Activated CD4-positive, alpha-beta memory T cell treated with anti-CD3 and anti-CD28 coated beads, Interleukin-2, amount 10 ng/mL, durations not matched to agents 7 days and 5 days (primary cell): ENCODE data around the gene EHD1. TPM values are rescaled to one million over a fixed set of nuclear protein-coding genes. Genes with fewer than 3 reads are reported as not detected.

Source experiments
- CTCF ChIA-PET: fragments of 350-600 bp; sonication (Branson Sonifier 250); formaldehyde crosslinking; loops from one replicate; lab custom pipeline; 2021; ENCODE audit warnings: antibody characterized with exemption, inconsistent platforms; lab: Charles Lee
- POLR2A ChIA-PET: fragments of 350-600 bp; sonication (Branson Sonifier 250); formaldehyde crosslinking; loops from one replicate; lab custom pipeline; 2021; ENCODE audit warnings: antibody characterized with exemption; lab: Charles Lee
- DNase-seq: peaks from one replicate; pipeline ENCODE4 v3.0.0-alpha.2; 2020
- H3K27ac Mint-ChIP-seq: one replicate; pipeline ENCODE4 v1.8.0; 2021; ENCODE audit warnings: mild to moderate bottlenecking, mixed read lengths
- H3K27me3 Mint-ChIP-seq: one replicate; pipeline ENCODE4 v1.8.0; 2021; ENCODE audit warnings: mixed read lengths
- H3K36me3 Mint-ChIP-seq: one replicate; pipeline ENCODE4 v1.8.0; 2021; ENCODE audit warnings: low read depth, mixed read lengths
- H3K4me1 Mint-ChIP-seq: one replicate; pipeline ENCODE4 v1.8.0; 2021; ENCODE audit warnings: mixed read lengths
- H3K4me3 Mint-ChIP-seq: one replicate; pipeline ENCODE4 v1.8.0; 2021; ENCODE audit warnings: mild to moderate bottlenecking, mixed read lengths
- H3K9me3 Mint-ChIP-seq: one replicate; pipeline ENCODE4 v1.8.0; 2021; ENCODE audit warnings: mixed read lengths
- total RNA-seq, 2 experiments: library from RNA; stranded (reverse); gene quantifications; one replicate each; pipeline ENCODE4 v1.2.3, GENCODE V29; 2021

Gene EHD1
- total RNA-seq, result 100 to 1,000 TPM; 138 to 146 TPM

- peak within 1 kb of the TSS; percentile 91 for H3K27ac Mint-ChIP-seq
- H3K4me3 Mint-ChIP-seq, result peak within 1 kb of the TSS; percentile 94
- ChIA-PET CTCF (interaction anchor here (1.1 to 30.2 kb wide), 4 partner anchors 9 to 136 kb away, joined by 3 to 957 read pairs (median 10); partner anchors contain the start of genes ARL2 and CDC42BPG), POLR2A (interaction anchor here (0.8 to 25.5 kb wide), 11 partner anchors 9 to 624 kb away, joined by 3 to 1068 read pairs (median 4); partner anchors contain the start of genes ATG2A, CDC42BPG, FAU and PPP2R5B)
- H3K4me1 Mint-ChIP-seq, result peaks cover 55% of the 10 kb centered on the region
- no peaks in the 10 kb centered on the region for H3K9me3 Mint-ChIP-seq
- H3K36me3 Mint-ChIP-seq, result peaks cover 40% of the 10 kb centered on the region
- peak; percentile 100 for DNase-seq
- no peaks in the 10 kb centered on the region for H3K27me3 Mint-ChIP-seq
Observed at GRCh38 chr11:64878494-64879243, at the start of gene EHD1. Gene EHD1, minus strand, starts transcription at chr11:64878621. Its CDS starts 157 bp downstream, at chr11:64878464.

GRCh38 chr11:64926689-64927088, 48.3 kb upstream of the EHD1 start:
- H3K36me3 Mint-ChIP-seq, result peaks cover 20% of the 10 kb centered on the region
- ChIA-PET POLR2A (interaction anchor here (0.9 to 1.5 kb wide), 2 partner anchors 10 to 148 kb away, joined by 3 read pairs; no protein-coding TSS in a partner anchor), CTCF (interaction anchor here (0.5 kb wide), 1 partner anchor 76 kb away, joined by 3 read pairs; no protein-coding TSS in a partner anchor)
- peaks cover 21% of the 10 kb centered on the region for H3K4me1 Mint-ChIP-seq
- H3K27ac Mint-ChIP-seq, result no peak overlapping the region
- H3K9me3 Mint-ChIP-seq, result no peaks in the 10 kb centered on the region
- H3K4me3 Mint-ChIP-seq, result no peak overlapping the region
- DNase-seq, result no peak
- H3K27me3 Mint-ChIP-seq, result no peaks in the 10 kb centered on the region

GRCh38 chr11:64925536-64926436, 47.4 kb upstream of the EHD1 start:
- Mint-ChIP-seq H3K9me3 (no peaks in the 10 kb centered on the region), H3K27me3 (no peaks in the 10 kb centered on the region), H3K4me3 (peak overlapping the region; percentile 88), H3K4me1 (peaks cover 21% of the 10 kb centered on the region), H3K27ac (no peak overlapping the region), H3K36me3 (peaks cover 16% of the 10 kb centered on the region)
- POLR2A ChIA-PET, result interaction anchor here (0.6 to 2.0 kb wide), 5 partner anchors 11 to 147 kb away, joined by 3 to 14 read pairs (median 3); partner anchors contain the start of genes ARL2 and EHD1
- CTCF ChIA-PET, result interaction anchor here (0.5 kb wide), 1 partner anchor 77 kb away, joined by 3 read pairs; no protein-coding TSS in a partner anchor
- no peak for DNase-seq

GRCh38 chr11:64924910-64925284, 46.5 kb upstream of the EHD1 start:
- Mint-ChIP-seq H3K27ac (no peak overlapping the region), H3K36me3 (peaks cover 7% of the 10 kb centered on the region), H3K9me3 (no peaks in the 10 kb centered on the region), H3K4me3 (peak overlapping the region; percentile 88), H3K27me3 (no peaks in the 10 kb centered on the region), H3K4me1 (peaks cover 21% of the 10 kb centered on the region)
- DNase-seq, result no peak
- ChIA-PET CTCF (interaction anchor here (0.9 to 1.7 kb wide), 5 partner anchors 30 to 210 kb away, joined by 3 to 6 read pairs (median 4); partner anchors contain the start of genes ARL2 and SYVN1), POLR2A (interaction anchor here (1.2 to 2.0 kb wide), 10 partner anchors 8 to 171 kb away, joined by 3 to 14 read pairs (median 4); partner anchors contain the start of genes ARL2, EHD1, SAC3D1 and SF1)

- CTCF ChIA-PET, result interaction anchor here (0.5 to 1.7 kb wide), 8 partner anchors 12 to 1252 kb away, joined by 3 to 6 read pairs (median 4); partner anchors contain the start of genes ARL2 and SYVN1
- peak within 1 kb of the TSS; percentile 96 for H3K27ac Mint-ChIP-seq
- DNase-seq, result peak; percentile 94
- POLR2A ChIA-PET, result interaction anchor here (0.6 to 2.0 kb wide), 13 partner anchors 9 to 235 kb away, joined by 3 to 14 read pairs (median 4); partner anchors contain the start of genes ARL2, EHD1, MEN1 and SAC3D1
- H3K36me3 Mint-ChIP-seq, result peaks cover 5% of the 10 kb centered on the region
- no peaks in the 10 kb centered on the region for H3K27me3 Mint-ChIP-seq
- peak within 1 kb of the TSS; percentile 88 for H3K4me3 Mint-ChIP-seq
- no peaks in the 10 kb centered on the region for H3K9me3 Mint-ChIP-seq
- peaks cover 21% of the 10 kb centered on the region for H3K4me1 Mint-ChIP-seq
Observed at GRCh38 chr11:64923944-64924909, 45.8 kb upstream of the EHD1 start, which contains the start of gene PPP2R5B. Gene PPP2R5B, plus strand, starts transcription at chr11:64924689. Its CDS starts 1,046 bp downstream, at chr11:64925735.

GRCh38 chr11:64923151-64923661, 44.8 kb upstream of the EHD1 start:
- Mint-ChIP-seq H3K9me3 (no peaks in the 10 kb centered on the region), H3K36me3 (peaks cover 5% of the 10 kb centered on the region), H3K4me3 (no peak overlapping the region), H3K4me1 (peaks cover 23% of the 10 kb centered on the region), H3K27ac (no peak overlapping the region), H3K27me3 (no peaks in the 10 kb centered on the region)
- POLR2A ChIA-PET, result interaction anchor here (0.6 to 2.0 kb wide), 8 partner anchors 13 to 234 kb away, joined by 3 to 14 read pairs (median 4); partner anchors contain the start of genes ARL2, EHD1, MEN1 and SAC3D1
- no peak for DNase-seq
- CTCF ChIA-PET, result no interaction called here

GRCh38 chr11:64921384-64921783, 43.0 kb upstream of the EHD1 start:
- Mint-ChIP-seq H3K4me3 (no peak overlapping the region), H3K27ac (no peak overlapping the region), H3K4me1 (peaks cover 35% of the 10 kb centered on the region), H3K27me3 (no peaks in the 10 kb centered on the region), H3K36me3 (no peaks in the 10 kb centered on the region), H3K9me3 (no peaks in the 10 kb centered on the region)
- POLR2A ChIA-PET, result no interaction called here
- CTCF ChIA-PET, result no interaction called here
- no peak for DNase-seq

GRCh38 chr11:64920124-64920523, 41.7 kb upstream of the EHD1 start:
- no peak overlapping the region for H3K27ac Mint-ChIP-seq
- DNase-seq, result no peak
- H3K4me1 Mint-ChIP-seq, result peaks cover 39% of the 10 kb centered on the region
- no peaks in the 10 kb centered on the region for H3K9me3 Mint-ChIP-seq
- H3K4me3 Mint-ChIP-seq, result no peak overlapping the region
- ChIA-PET CTCF (no interaction called here), POLR2A (no interaction called here)
- no peaks in the 10 kb centered on the region for H3K27me3 Mint-ChIP-seq
- H3K36me3 Mint-ChIP-seq, result no peaks in the 10 kb centered on the region

GRCh38 chr11:64919627-64920026, 41.2 kb upstream of the EHD1 start:
- POLR2A ChIA-PET, result no interaction called here
- H3K27ac Mint-ChIP-seq, result no peak overlapping the region
- peaks cover 37% of the 10 kb centered on the region for H3K4me1 Mint-ChIP-seq
- no peak for DNase-seq
- H3K4me3 Mint-ChIP-seq, result no peak overlapping the region
- no peaks in the 10 kb centered on the region for H3K27me3 Mint-ChIP-seq
- H3K36me3 Mint-ChIP-seq, result no peaks in the 10 kb centered on the region
- no peaks in the 10 kb centered on the region for H3K9me3 Mint-ChIP-seq
- CTCF ChIA-PET, result no interaction called here

- H3K4me1 Mint-ChIP-seq, result peaks cover 28% of the 10 kb centered on the region
- H3K27me3 Mint-ChIP-seq, result no peaks in the 10 kb centered on the region
- no peaks in the 10 kb centered on the region for H3K9me3 Mint-ChIP-seq
- no peak for DNase-seq
- H3K36me3 Mint-ChIP-seq, result peaks cover 5% of the 10 kb centered on the region
- ChIA-PET POLR2A (interaction anchor here (1.0 to 1.5 kb wide), 2 partner anchors 40 to 123 kb away, joined by 4 read pairs; partner anchors contain the start of genes EHD1 and SAC3D1), CTCF (interaction anchor here (1.4 to 1.5 kb wide), 2 partner anchors 70 to 95 kb away, joined by 3 to 4 read pairs; no protein-coding TSS in a partner anchor)
- peak overlapping the region; percentile 96 for H3K27ac Mint-ChIP-seq
- peak overlapping the region; percentile 92 for H3K4me3 Mint-ChIP-seq
Observed at GRCh38 chr11:64918017-64918416, 39.6 kb upstream of the EHD1 start.

- POLR2A ChIA-PET, result interaction anchor here (1.0 to 1.5 kb wide), 2 partner anchors 40 to 124 kb away, joined by 4 read pairs; partner anchors contain the start of genes EHD1 and SAC3D1
- Mint-ChIP-seq H3K27ac (peak overlapping the region; percentile 96), H3K4me1 (peaks cover 28% of the 10 kb centered on the region), H3K36me3 (peaks cover 5% of the 10 kb centered on the region), H3K9me3 (no peaks in the 10 kb centered on the region), H3K4me3 (peak overlapping the region; percentile 92), H3K27me3 (no peaks in the 10 kb centered on the region)
- DNase-seq, result no peak
- CTCF ChIA-PET, result interaction anchor here (1.4 to 1.5 kb wide), 2 partner anchors 70 to 95 kb away, joined by 3 to 4 read pairs; no protein-coding TSS in a partner anchor
Observed at GRCh38 chr11:64917663-64917995, 39.2 kb upstream of the EHD1 start.
